Smooth muscle cell (in vitro differentiated cells): ENCODE data around the gene TMSB10. TPM values are rescaled to one million over a fixed set of nuclear protein-coding genes. Genes with fewer than 3 reads are reported as not detected.
A peak's percentile ranks its signal among the peaks of the same experiment; 100 is the strongest.

Experiments
- DNase-seq: peaks from one replicate; lab custom pipeline; 2025; ENCODE audit not compliant: unreplicated experiment; lab: John Stamatoyannopoulos, UW
- H2AFZ ChIP-seq: fragments of 200-600 bp; sonication (generic); 2 replicates; pipeline ENCODE4 v1.6.0; 2016; ENCODE audit warnings: antibody characterized with exemption, low read depth, mild to moderate bottlenecking
- H3F3A ChIP-seq: fragments of 200-600 bp; sonication (generic); 2 replicates; pipeline ENCODE4 v1.6.0; 2017; ENCODE audit warnings: antibody characterized with exemption, low read depth
- H3K27ac ChIP-seq: fragments of 200-600 bp; sonication (generic); 2 replicates; pipeline ENCODE4 v1.5.1; 2016; ENCODE audit warnings: low read depth, mild to moderate bottlenecking
- H3K27me3 ChIP-seq: fragments of 200-600 bp; sonication (generic); 2 replicates; pipeline ENCODE4 v1.6.1; 2016; ENCODE audit warnings: low read depth, mild to moderate bottlenecking
- H3K36me3 ChIP-seq: fragments of 200-600 bp; sonication (generic); 2 replicates; pipeline ENCODE4 v1.5.1; 2016; ENCODE audit warnings: low read depth
- H3K4me1 ChIP-seq: fragments of 200-600 bp; sonication (generic); 2 replicates; pipeline ENCODE4 v1.5.1; 2016; ENCODE audit warnings: low read depth
- H3K4me2 ChIP-seq: fragments of 200-600 bp; sonication (generic); 2 replicates; pipeline ENCODE4 v1.6.0; 2016; ENCODE audit warnings: mild to moderate bottlenecking
- H3K4me3 ChIP-seq: fragments of 200-600 bp; sonication (generic); 2 replicates; pipeline ENCODE4 v1.5.1; 2016; ENCODE audit warnings: mild to moderate bottlenecking
- H3K79me2 ChIP-seq: fragments of 200-600 bp; sonication (generic); 2 replicates; pipeline ENCODE4 v1.6.0; 2016; ENCODE audit warnings: low read depth, mild to moderate bottlenecking
- H3K9ac ChIP-seq: fragments of 200-600 bp; sonication (generic); 2 replicates; pipeline ENCODE4 v1.6.0; 2016; ENCODE audit warnings: low read depth
- H3K9me3 ChIP-seq: fragments of 200-600 bp; sonication (generic); replicated peaks from 2 replicates; pipeline ENCODE4 v1.5.1; 2016; ENCODE audit warnings: low read depth
- H4K20me1 ChIP-seq: fragments of 200-600 bp; sonication (generic); 2 replicates; pipeline ENCODE4 v1.6.0; 2016; ENCODE audit warnings: low read depth
- CTCF ChIP-seq: fragments of 200-600 bp; sonication (generic); IDR thresholded peaks from 2 replicates; pipeline ENCODE4 v1.5.1; 2017; ENCODE audit warnings: borderline replicate concordance, mild to moderate bottlenecking, antibody characterized with exemption; ENCODE audit not compliant: insufficient read depth, poor library complexity, severe bottlenecking
- WGBS: methylation state at CpG from one replicate; pipeline ENCODE4 v1.1.7; 2016; ENCODE audit warnings: low lambda C conversion rate; 5-methylcytosine and 5-hydroxymethylcytosine counted together
- polyA plus RNA-seq: library from polyadenylated mRNA; unstranded; fragments of >200 nt; fragmentation: Nextera tagmentation; extraction: Ambion mirVana; gene quantifications from 2 replicates; pipeline ENCODE4 v1.2.1, GENCODE V29; 2016
- total RNA-seq: library from RNA; depleted of rRNA; stranded (reverse); fragments of >200 nt; gene quantifications from 2 replicates; pipeline ENCODE4 v1.2.3, GENCODE V29; 2014

Gene TMSB10
- total RNA-seq (7,008 and 8,051 TPM in 2 replicates), polyA plus RNA-seq (5,467 and 5,517 TPM in 2 replicates)

DNA sequence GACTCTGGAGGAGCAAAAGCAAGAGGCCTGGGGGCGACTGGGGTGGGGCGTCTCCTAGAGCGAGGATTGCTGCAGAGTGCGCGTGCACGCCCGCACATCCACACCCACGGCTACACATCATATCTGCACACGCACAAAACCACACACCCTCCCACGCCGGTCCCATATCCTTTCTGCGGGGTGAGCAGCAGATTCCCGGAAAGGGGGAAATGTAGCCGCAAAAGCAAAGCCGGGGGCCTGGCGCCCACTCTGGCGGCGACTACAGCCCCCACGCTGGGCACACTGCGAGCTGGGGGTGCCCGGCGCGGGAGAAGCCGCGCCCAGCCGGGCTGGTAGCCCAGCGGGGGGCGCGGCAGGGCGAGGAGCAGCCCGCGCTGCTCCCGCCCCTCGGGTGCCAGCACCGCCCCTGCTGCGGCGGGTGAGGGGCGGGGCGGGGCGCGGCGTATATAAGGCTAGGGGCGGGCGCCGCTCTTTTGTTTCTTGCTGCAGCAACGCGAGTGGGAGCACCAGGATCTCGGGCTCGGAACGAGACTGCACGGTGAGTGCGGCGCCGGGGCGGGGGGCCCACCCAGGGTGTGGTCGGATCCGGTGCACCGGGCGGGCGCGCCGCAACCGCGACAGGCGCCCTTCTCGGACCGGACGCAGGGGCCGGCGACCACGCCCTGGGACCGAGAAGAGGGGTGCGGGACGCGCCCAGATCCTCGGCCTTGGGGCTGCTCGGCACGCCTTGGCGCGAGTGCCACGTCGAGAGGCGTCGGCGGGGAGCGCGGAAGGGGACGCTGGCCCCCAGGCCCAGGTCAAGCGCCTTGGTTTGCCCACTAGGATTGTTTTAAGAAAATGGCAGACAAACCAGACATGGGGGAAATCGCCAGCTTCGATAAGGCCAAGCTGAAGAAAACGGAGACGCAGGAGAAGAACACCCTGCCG is at the start of gene TMSB10:
TSS of gene TMSB10 (plus strand) at position 476 of the 927 bp plus-strand sequence.
- H3K4me2 ChIP-seq: peak within 1 kb of the TSS; percentile 100
- H3K9ac ChIP-seq: peak within 1 kb of the TSS; percentile 97
- H3K9me3 ChIP-seq: no peaks in the 10 kb centered on the region
- TF ChIP-seq CTCF: no peak
- under 1% methylated on average over 85 of the region's 94 CpGs for WGBS
- peaks cover 20% of the 10 kb centered on the region for H4K20me1 ChIP-seq
- peak within 1 kb of the TSS; percentile 98 for H3K4me3 ChIP-seq
- peak within 1 kb of the TSS; percentile 90 for H3K27ac ChIP-seq
- no peaks in the 10 kb centered on the region for H3K27me3 ChIP-seq
- peak; percentile 80 for DNase-seq
- no peaks in the 10 kb centered on the region for H3K36me3 ChIP-seq
- H3K79me2 ChIP-seq: peaks cover 14% of the 10 kb centered on the region
- H3K4me1 ChIP-seq: peaks cover 10% of the 10 kb centered on the region
- H3F3A ChIP-seq: peaks cover 9% of the 10 kb centered on the region
- peak within 1 kb of the TSS; percentile 38 for H2AFZ ChIP-seq

DNA sequence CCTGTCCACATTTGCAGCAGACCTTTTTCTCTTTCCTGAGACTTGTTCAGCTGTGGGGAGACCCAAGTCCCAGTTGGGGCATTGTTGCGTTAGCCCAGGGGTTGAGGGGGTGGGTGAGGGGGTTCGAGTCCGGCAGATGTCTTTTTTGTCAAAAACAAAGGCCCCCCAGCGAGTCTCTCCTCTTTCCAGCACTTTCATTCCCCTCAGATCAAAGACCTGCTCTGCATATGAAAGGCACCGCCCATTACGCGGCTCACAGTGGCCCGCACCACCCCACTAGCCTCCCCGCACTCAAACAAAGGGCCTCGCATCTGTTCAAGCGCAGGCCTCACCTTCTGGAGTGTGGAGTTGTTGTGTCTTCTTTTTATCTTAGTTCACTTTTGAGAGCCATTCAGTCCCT is 49.7 kb upstream of the TMSB10 start:
- H3K27me3 ChIP-seq: peaks cover 10% of the 10 kb centered on the region
- no peak overlapping the region for H2AFZ ChIP-seq
- TF ChIP-seq CTCF: no peak
- H3K4me3 ChIP-seq: no peak overlapping the region
- no peaks in the 10 kb centered on the region for H3K9me3 ChIP-seq
- no peak overlapping the region for H3K27ac ChIP-seq
- H3F3A ChIP-seq: no peaks in the 10 kb centered on the region
- no peaks in the 10 kb centered on the region for H3K79me2 ChIP-seq
- no peaks in the 10 kb centered on the region for H3K36me3 ChIP-seq
- no peaks in the 10 kb centered on the region for H4K20me1 ChIP-seq
- DNase-seq: no peak
- no peaks in the 10 kb centered on the region for H3K4me1 ChIP-seq
- no peak overlapping the region for H3K9ac ChIP-seq
- 28% methylated on average over 11 of the region's 11 CpGs for WGBS
- no peak overlapping the region for H3K4me2 ChIP-seq

GRCh38 chr2:84856787-84857186 is 48.7 kb upstream of the TMSB10 start:
- H3K9me3 ChIP-seq: no peaks in the 10 kb centered on the region

More at GRCh38 chr2:84856787-84857186, 48.7 kb upstream of the TMSB10 start:
- Histone ChIP-seq H3K9ac (no peak overlapping the region), H3F3A (no peaks in the 10 kb centered on the region), H3K4me1 (no peaks in the 10 kb centered on the region), H3K27me3 (peaks cover 10% of the 10 kb centered on the region), H3K4me3 (no peak overlapping the region), H3K4me2 (no peak overlapping the region), H3K79me2 (no peaks in the 10 kb centered on the region), H2AFZ (no peak overlapping the region), H3K27ac (no peak overlapping the region), H4K20me1 (no peaks in the 10 kb centered on the region), H3K36me3 (no peaks in the 10 kb centered on the region)
- DNase-seq: no peak
- TF ChIP-seq CTCF: no peak
- WGBS: 82% methylated on average over 6 of the region's 6 CpGs
